ENCODE results near the gene RSPH10B2.
"Not testable (repeated sequence)": the region's sequence is repeated elsewhere in the genome, so short reads cannot be mapped to it uniquely, and the experiment has no call there.

Gene RSPH10B2

DNA sequence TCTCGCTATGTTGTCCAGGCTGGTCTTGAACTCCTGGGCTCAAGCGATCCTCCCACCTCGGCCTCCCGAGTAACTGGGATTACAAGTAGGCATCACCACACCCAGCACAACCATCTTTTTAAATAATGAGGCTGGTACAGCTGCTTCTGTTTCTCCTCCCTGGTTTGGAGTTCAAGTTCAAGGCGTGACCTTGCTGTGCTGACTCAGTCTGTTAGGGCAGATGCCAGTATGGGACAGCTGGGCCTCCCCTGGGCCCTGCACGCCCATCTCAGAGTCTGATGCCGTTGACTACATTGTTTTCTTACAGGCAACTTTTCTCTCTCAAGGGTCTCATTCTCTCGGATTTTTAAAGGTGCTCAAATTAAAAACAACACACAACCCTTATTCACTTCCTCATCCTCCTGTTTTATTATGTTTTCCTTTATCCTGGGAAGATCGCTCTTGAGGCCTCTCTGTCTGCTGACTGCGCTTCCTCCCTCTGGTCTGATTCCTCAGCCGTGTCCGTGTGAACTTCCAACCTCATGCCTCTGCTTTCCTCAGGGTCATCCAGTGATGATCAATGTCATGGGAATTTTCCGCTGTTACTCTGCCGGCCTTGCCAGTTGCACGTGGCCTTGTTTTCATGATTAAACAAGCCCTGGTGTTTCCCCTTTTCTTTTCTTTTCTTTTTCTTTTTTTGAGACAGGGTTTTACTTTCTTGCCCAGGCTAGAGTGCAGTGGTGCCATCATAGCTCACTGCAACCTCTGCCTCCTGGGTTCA lies 38.4 kb downstream of the RSPH10B2 start:
- not testable (repeated sequence) for DNase-seq (ENCODE audit: low spot score)

DNA sequence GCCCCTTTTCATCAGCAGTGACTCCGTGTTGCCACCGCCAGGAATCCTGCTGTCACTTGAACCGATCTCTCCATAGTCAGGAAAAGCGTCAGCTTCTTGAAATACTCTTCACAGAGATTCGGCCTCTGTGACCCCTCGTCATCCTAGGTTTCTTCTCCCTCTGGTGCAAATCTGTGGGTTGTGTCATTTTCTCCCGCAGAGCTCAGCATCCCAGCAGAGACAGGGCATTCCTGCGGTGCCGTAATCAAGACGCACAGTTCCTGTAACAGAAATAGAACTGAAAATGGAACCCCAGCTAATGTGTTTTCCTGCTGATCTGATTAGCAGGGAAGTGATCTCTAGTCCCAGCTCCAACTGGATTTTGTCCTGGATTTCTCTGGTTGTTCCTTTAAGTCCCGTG lies 40.4 kb downstream of the RSPH10B2 start:
- not testable (repeated sequence) for DNase-seq (ENCODE audit: low spot score)

DNA sequence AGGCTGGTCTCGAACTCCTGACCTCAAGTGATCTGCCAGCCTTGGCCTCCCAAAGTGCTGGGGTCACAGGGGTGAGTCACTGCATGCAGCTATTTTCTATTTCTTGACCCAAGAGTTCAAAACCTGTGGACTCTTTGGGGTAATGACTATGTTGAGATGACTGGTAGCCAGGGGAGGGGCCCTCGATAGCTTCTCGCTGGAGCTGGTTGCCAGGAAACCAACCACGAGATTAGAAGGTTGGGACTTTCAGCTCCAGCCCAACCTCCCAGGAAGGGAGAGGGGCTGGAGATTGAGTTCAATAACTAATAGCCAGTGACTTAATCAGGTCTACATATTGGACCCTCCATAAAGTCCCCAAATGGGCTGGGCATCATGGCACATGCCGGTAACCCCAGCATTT lies 43.3 kb downstream of the RSPH10B2 start:
- DNase-seq (ENCODE audit: low spot score): not testable (repeated sequence)

DNA sequence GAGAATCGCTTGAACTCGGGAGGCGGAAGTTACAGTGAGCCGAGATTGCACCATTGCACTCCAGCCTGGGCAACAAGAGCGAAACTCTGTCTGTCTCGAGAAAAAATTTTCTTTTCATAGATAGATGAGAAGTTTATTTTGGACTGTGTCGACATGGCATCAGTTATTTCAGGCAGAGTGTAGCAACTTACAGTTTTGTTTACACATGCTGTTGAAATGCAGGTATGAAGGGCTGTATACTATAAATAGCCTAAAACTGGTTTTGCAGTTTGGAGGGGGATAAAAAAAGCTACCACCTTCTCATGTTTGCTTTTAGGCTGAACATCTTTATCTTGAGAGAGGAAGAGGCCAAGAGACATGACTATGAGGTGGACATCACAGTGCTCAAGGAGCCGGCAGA lies 44.1 kb downstream of the RSPH10B2 start:
- not testable (repeated sequence) for DNase-seq (ENCODE audit: low spot score)

DNA sequence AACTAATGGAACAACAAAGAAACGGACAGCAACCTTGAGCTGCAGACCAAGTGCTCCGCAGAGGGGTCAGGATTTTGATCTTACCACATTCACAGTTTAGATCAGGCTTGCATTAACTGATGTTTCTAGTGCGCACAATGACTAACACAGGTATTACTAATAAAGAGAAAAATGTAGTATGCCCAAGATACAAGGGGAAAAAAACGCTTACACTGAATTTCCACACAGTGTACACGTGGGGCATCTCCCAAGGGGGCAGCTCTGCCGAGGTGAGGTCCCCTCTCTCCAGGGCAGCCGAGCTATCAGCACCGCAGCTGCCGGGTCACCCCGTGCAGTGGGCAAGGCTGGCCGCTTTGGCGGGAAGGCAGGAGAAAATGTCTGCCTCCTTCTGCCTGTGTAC lies 46.0 kb downstream of the RSPH10B2 start:
- not testable (repeated sequence) for DNase-seq (ENCODE audit: low spot score)

DNA sequence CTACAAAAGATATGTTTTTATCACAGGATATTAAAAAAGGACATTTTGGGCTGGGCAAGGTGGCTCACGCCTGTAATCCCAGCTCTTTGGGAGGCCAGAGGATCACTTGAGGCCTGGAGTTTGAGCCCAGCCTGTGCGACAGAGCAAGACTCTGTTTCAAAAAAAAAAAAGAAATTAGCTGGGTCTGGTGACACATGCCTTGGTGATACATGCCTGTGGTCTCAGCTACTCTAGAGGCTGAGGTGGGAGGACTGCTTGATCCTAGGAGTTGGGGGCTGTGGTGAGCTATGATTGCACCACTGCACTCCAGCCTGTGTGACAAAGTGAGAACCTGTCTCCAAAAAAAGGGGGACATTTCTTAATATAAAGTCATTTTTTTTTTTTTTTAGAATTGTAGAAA lies 46.4 kb downstream of the RSPH10B2 start:
- DNase-seq (ENCODE audit: low spot score): not testable (repeated sequence)

DNA sequence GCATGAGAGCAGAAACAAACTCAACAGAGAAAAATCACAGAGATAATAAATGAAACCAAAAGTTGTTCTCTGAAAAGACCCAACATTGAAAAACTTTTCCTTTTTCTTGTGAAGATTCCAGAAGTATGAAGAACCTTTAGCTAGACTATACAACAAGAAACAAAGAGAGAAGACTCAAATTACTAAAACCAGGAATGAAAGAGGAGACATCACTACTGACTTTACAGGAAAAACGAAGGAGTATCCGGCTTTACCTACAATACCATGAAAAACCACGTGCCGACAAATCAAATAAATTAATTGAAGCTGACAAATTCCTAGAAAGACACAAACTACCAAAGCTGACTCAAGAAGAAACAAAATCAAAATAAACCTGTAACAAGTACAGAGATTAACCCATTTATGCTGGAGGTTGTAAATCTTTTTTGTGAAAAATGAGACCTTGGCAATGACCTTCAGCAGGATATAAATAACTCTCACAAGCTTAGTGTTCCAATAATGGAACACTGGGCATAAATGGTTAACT lies 53.6 kb downstream of the RSPH10B2 start:
- DNase-seq (ENCODE audit: low spot score): not testable (repeated sequence)

DNA sequence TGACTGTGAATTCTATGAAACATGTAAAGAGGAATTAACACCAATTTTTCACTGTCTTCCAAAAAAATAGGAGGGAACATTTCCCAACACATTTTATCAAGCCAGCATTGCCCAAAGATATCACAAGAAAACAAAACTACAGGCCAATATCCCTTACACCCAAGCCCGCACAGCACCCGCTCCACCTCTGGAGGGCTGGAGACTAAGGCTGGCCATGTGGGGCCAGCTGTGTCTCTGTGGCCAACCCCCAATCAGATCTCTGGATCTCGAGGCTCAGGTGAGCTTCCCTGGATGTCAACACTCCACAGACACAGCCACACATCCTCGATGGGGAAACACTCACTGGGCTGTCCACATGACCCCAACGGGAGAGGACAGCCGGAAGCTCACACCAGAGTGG lies 54.1 kb downstream of the RSPH10B2 start:
- not testable (repeated sequence) for DNase-seq (ENCODE audit: low spot score)

DNA sequence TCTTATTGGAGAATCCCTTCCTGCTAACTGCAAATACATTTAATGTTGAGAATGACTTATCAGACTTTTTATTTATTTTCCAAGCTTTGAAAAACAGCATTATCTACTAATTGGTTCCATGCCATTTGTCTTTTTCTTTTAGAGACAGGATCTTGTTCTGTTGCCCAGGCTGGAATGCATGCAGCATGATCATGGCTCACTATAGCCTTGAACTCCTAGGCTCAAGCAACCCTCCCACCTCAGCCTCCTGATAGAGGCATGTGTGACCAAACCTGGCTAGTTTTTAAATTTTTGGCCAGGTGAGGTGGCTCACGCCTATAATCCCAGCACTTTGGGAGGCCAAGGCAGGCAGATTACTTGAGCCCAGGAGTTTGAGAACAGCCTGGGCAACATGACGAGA lies 59.1 kb downstream of the RSPH10B2 start:
- not testable (repeated sequence) for DNase-seq (ENCODE audit: low spot score)

DNA sequence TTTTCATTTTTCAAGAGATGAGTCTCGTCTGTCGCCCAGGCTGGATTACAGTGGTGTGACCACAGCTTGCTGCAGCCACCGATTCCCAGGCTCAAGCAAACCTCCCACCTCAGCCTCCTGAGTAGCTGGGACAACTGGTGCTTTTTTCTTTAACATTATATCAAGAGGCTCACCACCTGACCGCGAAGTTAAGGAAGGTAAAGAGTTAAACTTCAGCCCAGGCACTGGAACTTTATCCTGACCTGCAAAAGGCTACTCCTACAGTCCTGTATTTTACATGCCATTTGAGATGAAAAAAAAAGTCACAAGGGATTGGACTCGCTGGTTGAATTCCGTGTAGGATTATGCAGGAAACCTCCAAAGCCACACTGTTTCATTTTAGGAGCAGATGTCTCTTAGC lies 61.6 kb downstream of the RSPH10B2 start:
- not testable (repeated sequence) for DNase-seq (ENCODE audit: low spot score)

DNA sequence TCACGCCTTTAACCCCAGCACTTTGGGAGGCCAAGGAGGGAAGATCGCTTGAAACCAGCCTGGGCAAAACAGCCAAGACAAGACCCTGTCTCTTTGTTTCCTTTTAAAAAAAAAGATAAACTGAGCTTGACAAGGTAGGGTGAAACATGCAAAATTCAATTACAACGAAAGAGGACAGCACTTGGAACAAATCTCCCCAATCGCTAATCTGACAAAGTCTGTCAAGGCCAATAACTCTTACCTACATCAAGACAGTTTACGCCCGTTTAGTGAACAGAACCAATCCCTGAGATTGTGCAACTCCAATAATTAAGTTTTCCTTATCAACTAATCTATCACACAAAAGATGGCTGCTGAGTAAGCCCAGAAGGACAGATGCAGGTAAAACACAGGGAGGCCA lies 67.7 kb downstream of the RSPH10B2 start:
- DNase-seq (ENCODE audit: low spot score): not testable (repeated sequence)

DNA sequence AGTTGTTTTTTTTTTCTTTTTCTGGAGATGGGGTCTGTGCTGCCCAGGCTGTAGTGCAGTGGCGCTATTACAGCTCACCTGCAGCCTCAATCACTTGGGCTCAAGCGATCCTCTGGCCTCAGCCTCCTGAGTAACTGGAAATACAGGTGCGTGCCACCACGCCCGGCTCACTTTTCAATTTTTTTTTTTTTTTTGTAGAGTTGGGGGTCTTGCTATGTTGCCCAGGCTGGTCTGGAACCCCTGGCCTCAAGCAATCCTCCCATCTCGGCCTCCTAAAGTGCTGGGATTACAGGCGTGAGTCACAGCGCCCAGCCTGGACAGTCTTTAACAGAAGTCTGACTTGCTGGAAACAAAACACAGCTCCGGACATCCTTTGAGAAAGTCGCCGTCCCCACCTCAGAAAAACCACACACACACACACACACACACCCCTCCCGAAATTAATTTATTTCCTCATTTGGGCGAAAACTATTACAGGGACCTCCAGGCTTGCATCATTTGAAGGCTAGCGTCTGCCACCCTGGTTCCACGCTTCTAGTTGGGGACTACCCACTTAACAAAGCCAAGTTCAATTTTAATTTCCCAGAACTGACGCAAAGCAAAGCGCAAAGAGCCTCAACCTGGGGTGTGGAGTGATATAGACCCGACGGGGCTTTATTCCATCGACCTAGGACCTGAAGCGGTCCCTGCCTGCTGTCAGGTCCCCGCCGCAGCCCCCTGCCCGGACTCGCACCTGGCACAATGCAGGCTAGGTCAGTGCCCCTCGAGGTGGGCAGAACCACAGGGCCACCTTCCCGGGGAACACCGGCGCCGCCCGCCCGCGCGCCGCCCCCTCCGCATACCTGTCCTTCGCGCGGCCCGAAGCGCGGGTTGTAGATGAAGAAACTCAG lies 71.6 kb downstream of the RSPH10B2 start:
- DNase-seq (ENCODE audit: low spot score): not testable (repeated sequence)

DNA sequence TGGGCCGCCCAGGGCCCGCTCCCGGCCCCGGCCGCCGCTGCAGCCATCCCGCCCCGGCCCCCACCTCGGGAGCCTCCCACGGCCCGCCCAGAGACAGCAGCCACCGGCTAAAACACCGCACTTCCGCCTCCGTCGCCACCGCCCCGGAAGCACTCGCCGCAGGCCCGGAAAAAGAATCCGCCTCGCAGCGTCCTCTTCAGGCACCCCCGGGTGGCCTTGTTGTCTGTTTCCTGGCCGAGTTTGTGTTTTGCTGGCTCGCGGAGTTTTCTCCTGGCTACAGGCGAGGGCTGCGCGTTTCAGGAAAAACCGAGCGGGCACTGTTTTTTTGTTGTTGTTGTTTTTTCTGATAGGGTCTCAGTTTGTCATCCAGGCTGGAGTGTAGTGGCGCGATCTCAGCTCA lies 72.2 kb downstream of the RSPH10B2 start, which contains the start of gene CCZ1B:
Gene CCZ1B, minus strand, starts transcription at position 125 of the 400 bp plus-strand sequence. Its CDS starts 78 bp downstream, at position 47.
- not testable (repeated sequence) for DNase-seq (ENCODE audit: low spot score)

DNA sequence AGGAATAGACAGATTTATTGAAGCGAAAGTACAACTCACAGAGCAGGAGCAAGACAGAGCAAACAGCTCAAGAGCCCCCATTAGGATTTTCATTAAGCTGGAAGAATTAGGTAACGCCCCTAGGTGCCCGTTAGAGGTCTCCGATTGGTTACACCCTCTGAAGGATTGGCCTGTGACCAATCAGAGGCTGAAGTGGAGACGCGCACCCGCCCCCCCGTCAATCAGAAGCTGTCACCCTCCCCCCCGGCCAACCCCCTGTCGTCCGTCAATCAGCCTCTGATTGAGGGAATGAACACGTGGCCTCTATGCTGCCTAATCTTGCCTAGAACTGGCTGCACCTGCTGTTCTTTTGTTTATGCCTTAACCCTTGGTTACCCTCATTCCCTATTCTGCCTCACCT lies 73.3 kb downstream of the RSPH10B2 start:
- not testable (repeated sequence) for DNase-seq (ENCODE audit: low spot score)

DNA sequence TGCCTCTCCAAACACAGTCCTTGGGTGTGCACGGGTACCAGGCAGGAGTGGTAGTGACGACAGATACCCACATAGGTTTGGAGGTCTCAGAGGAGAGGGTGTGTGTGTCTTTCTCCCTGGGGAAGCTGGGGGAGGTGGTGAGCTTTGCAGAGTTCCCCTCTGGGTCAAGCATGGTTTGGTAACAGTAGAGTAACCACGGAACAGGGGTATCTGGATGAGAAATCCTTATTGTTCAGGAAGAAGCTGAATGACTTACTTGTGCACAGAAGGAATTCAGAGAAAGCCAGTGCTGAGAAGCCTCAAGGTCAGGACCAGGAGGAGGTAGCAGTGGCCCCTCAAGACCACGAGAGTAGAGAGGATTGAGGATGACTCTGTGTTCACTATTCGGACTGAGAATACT lies 75.7 kb downstream of the RSPH10B2 start:
- DNase-seq (ENCODE audit: low spot score): not testable (repeated sequence)

DNA sequence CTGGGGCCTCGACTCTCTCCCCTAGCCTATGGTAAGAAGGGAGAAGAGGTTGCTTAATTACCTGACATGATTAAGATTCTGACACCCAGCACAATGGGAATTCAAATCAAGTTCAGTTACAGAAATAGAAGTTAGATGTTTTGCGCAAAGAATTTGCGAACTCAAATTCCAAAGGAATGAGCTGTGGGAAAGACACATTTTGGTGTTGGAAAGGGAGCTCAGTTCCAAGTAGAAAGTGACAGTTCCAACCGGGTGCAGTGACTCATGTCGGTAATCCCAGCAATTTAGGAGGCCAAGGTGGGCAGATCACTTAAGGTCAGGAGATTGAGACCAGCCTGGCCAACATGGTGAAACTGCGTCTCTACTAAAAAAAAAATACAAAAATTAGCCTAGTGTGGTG lies 76.1 kb downstream of the RSPH10B2 start:
- DNase-seq (ENCODE audit: low spot score): not testable (repeated sequence)

DNA sequence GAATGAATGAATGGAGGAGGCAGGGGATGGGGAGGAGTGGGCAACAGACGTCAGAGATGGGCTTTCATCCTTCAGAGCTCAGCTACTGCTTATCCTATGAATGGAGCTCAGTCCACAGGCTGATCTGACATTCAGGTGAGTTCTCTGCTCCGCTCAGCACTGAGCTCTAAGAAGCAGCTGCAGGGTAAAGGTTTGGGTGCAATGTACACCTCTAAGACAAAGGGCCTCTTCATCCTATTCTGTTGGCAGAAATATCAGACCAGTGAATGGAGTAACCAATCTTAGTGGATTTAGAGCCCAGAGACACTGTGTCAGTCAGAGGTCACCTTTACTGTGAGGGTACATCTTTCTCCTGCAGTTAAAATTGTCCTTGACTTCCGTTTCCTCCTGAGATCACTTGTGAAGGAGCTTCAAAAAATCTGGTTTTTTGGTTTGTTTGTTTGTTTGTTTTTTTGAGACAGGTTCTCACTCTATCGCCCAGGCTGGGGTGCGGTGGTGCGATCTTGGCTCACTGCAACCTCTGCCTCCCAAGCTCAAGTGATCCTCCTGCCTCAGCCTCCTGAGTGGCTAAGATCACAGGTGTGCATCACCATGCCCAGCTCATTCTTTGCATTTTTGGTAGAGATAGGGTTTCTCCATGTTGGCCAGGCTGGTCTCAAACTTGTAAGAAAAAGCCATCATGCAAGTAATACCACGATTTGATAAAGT lies 77.3 kb downstream of the RSPH10B2 start:
- DNase-seq (ENCODE audit: low spot score): no peak

DNA sequence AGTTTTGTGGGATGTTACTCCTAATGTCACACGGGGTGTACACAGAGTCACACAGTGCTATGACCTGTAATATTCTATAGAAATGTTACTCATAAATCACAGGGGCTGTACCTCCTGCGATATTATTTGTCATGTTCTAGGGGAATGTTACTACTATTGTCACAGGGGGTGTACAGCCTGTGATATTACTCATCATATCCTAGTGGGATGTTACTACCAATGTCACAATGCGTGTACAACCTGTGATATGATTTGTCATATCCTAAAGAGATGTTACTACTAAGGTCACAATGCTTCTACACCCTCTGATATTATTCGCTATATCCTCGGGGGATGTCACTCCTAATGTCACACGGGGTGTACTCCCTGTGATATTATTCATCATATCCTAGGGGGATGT lies 79.7 kb downstream of the RSPH10B2 start:
- no peak for DNase-seq (ENCODE audit: low spot score)

DNA sequence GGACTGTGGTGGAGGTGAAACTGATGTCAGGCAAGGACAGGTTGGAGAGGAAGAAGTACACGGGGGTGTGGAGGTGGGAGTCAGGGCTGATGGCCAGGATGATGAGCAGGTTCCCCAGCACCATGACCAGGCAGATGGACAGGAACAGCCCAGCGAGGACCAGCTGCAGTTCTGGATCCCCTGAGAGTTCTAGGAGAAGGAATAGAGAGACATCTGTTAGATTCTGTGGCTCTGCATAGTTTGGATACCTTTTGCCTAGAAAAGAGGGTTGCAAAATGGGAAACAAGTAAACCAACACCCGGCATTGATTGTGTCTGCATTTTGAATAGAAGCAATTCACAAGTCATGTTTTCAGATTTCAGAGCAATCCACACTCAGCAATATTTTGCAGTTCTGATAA lies 81.6 kb downstream of the RSPH10B2 start:
- DNase-seq (ENCODE audit: low spot score): not testable (repeated sequence)

DNA sequence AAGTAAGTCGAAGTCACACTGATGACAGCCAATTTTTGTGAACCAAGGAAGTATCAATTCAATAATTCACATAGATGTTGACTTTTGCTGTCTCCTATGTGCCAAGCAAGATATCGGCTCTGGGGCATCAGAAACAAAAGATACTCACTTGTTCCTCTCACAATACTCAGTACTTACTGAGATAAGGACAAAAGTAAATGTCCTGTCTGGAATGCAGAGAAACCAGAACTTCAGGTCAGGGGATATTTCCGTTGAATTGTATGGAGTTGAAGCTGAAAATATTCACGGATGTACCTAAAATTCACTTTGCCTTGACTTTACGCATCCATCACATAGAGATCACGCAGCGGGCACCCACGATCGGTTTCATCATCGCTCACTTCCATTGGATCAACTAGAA lies 83.2 kb downstream of the RSPH10B2 start:
- DNase-seq (ENCODE audit: low spot score): not testable (repeated sequence)

DNA sequence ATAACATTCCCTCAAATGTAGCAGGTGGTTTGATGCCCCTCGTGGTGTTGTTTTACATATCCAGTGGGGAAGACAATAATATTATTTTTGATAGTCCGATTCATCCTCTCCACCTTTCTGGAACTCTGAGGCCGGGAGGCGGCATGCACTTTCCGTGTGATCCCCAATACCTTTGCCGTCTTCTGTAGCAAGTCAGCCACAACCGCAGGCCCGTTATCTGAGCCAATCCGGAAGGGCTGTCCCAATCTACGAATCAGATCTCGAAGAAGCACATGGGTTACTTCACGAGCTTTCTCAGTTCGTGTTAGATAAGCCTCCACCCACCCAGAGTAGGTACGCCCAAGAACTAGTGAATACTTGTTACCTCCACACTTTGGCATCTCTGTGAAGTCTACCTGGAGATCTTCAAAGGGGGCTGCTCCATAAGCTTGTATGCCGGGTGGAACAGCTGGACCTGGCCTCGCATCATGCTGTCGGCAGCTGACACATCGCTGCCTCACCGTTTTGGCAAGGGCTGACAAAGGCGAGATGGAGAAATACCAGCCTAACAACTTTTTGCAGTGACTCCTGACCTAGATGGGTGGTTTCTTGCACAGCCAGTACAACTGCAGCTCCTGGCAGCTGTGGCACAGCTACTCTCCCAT lies 88.5 kb downstream of the RSPH10B2 start:
- not testable (repeated sequence) for DNase-seq (ENCODE audit: low spot score)
